NCI-H1092 (cell line): ENCODE measurements around the gene THRA.
A peak's percentile ranks its signal among the peaks of the same experiment; 100 is the strongest.
"Not testable (repeated sequence)": the region's sequence is repeated elsewhere in the genome, so short reads cannot be mapped to it uniquely, and the experiment has no call there.

Source experiments
- DNase-seq: peaks from one replicate; lab custom pipeline; 2025; lab: John Stamatoyannopoulos, UW

THRA gene

DNA sequence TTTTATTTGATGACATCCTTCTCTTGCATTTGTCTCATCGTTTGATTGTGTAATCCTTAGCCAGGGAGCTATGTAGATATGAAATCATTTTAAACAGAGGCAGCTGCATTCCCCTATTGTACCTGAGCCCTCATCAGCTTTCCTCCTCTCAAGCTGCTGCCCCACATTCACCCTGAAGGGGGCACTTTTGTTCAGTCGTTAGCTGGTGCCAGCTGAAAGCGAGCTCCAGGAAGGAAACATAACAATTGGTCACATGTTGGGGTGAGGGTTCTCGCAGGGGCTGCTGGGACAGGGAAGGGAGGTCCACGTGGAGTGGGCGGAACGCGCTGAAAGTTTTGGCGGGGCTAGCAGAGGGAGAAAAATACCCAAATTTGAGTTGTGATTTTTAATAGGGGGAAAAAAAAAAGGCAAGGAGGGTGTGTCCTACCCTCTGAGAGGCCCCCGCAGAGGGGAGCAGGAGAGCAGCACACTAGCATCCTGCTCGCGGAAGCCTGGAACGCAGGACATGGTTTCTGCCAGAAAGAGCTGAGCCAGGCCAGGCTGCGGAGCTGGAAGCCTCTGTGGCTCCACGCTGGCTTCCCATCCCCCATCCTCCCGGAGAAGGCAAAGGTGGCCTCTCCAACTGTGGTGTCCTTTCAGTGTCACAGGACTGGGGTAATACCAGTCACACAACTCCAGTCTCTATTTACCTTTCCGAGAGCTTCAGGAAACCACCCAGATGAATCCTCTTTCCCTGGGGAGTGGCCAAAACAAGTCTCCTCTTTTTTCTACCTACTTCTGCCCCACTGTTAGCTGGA, 50.5 kb downstream of the THRA start:
- peak; percentile 95 for DNase-seq

DNA sequence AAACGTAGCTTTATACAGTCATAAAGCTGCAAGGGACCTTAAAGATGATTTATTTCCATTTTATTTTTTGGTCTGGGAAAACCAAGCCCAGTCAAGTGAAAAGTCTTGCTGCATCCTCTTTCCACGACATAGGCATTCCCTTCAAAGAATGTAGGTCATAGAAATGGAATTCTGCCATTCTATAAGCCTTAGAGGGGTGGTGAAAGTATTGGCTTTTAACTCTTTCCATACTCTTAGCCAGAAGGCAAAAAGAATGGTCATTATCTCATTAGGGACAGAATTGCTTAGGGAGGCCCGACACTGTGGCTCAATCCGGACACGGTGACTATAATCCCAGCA, 51.1 kb downstream of the THRA start:
- DNase-seq = no peak

DNA sequence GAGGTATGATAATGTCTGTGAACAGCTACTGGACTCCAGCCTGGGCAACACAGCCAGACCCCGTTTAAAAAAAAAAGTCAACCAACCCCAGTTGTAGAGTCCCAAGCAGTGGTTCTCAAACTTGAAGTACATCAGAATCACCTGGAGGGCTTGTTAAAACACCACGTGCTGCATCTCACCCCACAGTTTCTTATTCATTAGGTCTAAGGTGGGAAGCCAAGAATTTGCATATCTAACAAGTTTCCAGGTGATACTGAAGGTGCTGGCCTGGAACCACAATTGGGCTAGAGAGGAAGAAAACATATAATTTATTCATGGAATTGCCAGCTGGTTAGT, 52.3 kb downstream of the THRA start:
- no peak for DNase-seq

DNA sequence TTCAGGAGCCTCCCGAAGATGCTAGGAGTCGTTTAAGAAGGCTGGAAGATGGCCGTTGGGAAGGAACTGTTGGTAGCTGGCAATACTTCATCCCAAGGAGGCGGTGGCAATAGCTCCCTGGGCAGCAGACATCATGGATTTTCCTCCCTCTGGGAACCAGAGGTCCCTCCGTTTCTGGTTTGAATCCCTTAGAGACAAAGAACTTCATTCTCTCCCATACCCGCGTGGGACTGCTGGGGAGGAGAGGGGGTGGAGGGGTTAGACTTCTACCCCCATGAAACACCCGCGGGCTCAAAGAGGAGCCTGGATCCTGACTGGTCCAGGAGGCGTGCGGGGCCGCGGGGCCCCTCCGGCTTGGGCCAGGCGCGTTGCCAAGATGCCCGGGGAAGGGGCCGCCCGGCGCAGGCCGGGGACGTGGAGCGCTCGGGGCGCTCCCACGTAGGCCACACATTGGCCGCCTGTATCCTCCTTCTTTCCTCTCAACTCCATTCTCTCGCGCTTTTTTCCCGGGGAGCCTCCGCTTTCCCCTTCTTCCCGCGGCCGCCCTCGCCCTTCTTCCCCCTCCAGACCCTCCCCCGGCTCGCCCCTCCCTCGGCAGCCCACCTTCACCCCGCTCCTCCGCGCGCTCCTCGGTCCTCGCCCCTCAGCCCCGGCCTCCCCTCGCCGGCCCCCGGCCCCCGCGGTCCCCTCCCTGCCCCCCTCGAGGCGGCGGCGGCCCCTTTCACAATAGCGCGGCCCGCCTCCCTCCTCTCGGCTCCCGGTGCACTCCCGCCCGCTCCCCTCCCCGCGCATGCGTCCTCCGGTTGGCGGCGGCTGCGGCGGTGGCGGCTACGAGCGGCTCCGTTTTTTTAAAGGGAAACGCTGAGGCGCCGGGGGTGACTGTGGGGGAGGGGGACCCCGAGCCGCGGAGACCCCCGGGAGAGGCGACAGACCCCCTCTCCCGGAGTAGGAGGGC, 58.7 kb downstream of the THRA start, which contains the start of gene MSL1:
MSL1 (plus strand) TSS at position 791 of the 955 bp plus-strand sequence. CDS start 642 bp downstream, outside the sequence.
- DNase-seq = peak; percentile 72

DNA sequence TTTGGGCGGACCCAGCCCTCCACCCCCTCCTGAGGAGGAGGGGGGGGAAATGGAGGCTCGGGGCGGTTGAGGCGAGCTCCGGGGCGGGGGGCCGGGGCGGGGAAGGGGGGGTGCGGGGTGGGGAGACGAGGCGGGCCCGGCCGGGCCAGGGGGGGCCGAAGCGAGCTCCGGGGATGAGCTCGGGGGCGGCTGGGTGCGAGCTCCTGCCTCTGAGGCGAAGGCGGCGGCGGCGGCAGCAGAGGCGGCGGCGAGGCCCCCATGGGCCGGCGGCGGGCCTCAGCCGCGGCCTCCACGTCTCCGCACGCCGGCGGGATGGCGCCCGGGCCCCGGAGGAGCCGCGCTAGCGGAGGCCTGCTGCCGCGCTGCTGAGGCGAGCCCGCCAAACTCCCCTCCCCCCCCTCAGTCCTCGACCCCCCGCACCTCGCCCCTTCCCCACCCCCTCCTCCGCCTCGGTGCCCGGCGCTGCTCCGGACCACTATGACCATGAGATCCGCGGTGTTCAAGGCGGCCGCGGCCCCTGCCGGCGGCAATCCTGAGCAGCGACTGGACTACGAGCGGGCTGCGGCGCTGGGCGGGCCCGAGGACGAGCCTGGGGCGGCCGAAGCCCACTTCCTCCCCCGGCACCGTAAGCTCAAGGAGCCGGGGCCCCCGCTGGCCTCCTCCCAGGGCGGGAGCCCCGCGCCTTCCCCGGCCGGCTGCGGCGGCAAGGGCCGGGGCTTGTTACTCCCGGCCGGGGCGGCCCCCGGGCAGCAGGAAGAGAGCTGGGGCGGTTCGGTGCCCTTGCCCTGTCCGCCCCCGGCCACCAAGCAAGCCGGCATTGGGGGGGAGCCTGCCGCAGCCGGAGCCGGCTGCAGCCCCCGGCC, 59.6 kb downstream of the THRA start:
- no peak for DNase-seq

DNA sequence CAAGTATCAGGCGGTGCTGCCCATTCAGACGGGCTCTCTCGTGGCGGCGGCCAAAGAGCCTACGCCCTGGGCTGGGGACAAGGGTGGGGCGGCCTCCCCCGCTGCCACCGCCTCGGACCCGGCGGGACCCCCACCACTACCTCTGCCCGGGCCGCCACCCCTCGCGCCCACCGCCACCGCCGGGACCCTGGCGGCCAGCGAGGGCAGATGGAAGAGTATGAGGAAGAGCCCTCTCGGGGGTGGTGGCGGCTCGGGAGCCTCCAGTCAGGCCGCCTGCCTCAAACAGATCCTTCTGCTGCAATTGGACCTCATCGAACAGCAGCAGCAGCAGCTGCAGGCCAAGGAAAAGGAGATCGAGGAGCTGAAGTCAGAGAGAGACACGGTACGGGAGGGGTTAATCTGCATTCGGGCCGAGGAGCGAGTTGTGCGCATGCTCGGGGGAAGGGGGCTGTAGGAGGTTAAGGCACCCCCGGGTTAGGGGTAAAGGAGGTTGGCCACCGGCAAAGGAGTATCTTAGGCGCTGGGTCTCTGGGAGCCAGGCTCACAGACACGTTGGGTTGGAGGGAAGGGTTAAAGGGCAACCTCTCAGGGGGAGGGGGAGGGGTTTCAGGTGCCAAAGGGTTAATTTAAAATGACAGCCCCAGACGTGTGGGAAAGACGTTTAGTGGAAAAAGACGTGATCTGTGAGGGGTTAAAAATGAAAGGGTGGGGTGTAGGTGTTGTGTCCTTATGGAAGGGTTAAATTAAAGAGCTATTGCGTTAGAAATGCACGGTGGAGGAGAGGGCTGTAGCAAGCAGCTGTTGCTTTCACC, 60.4 kb downstream of the THRA start:
- peak; percentile 34 for DNase-seq

DNA sequence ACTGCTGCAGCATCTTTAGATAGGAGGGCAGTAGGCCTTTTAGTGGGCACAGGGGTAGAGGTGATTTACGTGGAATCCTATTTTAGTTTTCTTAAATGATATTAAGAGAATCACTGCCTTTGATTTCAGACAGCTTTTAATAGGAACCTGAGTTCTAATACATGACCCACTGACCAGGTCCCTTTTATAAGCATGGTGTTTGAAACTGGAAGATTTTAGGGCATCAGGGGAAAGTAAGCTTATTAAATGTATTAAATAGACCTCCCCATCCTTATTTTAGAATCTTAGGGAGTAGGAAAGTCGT, 61.0 kb downstream of the THRA start:
- no peak for DNase-seq

DNA sequence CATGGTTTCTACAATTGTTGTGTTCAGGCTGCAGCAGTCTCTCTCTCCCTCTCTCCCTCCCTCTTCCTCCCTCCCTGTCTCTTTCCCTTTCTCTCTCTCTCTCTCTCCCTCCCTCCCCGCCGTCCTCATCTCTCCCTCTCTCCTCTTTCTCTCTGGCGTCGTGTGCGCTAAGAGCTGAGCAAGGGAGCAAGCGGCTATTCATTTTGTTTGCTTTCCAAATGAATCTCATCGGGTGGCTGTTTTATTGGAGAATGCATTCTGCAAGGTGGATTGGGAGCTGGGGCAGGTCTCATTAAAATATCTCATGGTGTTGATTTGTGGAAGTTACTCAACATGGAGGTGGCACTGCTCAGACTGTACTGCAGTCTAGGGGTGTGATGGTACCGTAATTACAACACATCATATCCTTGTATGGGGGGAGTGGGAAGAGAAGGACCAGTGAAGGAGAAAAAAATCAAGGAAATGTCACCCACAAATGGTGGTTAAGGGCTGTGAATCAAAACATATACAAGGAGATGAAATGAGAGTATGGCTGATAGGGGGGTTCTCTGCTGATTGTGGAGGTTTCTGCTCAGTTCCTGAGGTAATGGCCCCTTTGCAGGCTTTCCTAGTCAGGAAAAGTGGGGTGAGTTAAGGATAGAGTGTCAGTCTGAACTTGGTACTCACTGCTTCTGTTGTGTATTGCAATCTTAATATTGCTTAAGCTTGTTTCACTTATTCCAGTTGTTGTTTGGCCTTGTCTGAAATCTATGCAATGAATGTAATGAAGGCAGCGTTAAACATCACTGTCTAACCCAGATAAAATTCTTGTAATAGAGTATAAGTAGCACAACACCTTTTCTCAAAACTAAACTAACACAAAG, 61.7 kb downstream of the THRA start:
- peak; percentile 34 for DNase-seq

DNA sequence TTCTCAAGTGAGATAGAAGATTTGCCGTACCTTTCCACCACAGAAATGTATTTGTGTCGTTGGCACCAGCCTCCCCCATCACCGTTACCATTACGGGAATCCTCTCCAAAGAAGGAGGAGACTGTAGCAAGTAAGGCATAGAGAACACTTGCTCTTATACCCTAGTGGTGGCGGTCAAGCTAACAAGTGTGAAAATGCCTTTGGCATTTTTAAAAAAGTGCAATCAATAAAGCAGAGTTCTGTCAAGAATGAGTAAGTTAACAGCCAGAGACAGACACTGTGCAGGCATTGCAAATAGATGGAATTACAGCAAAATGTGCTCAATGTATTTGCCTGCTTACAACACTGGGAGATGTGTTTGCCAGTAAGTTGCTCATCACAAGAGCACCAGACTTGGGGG, 66.7 kb downstream of the THRA start:
- DNase-seq = no peak

DNA sequence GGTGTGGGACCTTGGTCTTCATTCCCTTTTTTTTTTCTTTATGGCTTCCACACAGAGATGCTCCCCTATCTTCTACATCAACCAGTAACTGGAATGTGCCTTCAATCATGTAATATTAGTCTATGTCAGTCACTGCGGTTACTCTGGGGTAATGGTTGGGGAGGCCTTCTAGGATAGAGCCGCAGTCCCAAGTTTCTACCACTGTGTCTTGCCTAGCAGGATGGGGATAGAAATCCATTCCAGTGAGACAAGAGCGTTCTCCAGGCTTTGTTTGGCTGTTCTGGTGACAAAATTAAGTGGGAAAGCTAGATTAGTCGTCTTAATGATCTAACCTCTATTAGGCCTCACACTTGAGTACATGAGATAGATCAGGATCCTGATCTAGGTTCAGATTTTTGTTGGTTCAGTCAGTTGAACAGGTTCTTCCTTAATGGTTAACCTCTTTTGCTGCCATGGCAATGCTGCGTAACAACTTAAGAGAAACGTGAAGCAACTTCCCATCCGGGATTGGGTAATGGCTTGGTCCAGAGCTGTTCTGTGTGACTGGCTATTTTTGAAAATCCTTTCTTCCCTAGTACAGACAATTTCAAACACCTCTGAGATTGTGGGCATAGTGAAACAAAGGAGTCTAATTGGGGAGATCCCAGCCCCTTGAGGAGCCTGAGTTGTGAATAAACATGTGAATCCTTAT, 67.7 kb downstream of the THRA start:
- no peak for DNase-seq

DNA sequence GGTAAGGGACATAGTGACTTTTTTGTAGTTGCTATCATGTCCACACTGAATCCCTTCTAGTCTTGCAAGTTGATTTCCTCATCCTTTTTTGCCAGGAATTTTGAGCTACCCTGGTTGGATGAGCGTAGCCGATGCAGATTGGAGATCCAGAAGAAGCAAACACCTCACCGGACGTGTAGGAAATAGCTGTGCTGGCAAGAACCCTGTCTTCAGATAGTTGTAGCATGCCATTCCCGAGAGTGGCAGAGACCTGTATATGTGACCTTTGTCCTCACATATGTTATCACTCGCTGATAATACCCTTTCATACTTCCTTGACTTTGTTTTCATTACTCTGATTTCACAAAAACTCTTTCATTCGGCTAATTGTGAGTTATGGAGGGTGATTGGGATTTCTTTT, 71.4 kb downstream of the THRA start:
- DNase-seq = no peak

DNA sequence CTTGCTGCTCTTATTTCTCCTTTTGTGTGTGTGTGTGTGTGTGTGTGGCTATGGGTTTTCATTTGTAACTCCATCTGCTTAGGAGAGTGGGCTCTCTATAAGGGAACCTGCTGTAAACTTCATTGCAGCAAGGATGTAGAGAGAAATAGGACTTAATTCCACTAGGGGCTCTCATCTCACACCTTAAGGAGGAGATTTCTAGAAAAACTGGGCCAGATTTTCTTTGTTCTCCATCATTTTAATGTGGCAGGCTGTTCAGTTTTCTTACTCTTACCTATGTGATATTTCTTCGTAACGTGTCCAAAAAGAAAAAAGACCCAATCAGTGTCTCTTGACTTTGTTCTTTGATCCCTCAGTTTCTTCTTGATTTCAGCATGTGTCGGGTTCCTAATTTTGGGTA, 73.1 kb downstream of the THRA start:
- no peak for DNase-seq

DNA sequence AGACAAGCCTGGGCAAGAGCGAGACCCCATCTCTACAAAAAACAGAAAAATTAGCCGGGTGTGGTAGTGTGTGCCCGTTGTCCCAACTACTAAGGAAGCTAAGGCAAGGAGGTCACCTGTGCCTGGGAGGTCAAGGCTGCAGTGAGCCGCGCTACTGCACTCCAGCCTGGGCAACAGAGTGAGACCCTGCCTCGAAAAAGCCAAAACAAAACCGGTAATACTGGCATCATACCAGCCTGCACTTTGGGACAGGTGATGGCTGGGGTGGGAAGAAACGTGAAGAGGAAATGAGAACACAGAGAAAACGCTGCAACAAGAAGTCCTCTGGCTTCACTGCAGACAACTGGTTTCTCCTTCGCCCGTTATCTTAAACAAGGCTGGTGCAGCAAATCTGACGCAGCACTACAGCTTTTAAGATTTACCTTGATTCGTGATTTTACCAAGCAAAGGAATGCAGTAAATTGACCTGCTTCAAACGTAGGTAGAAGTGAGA, 76.8 kb downstream of the THRA start:
- DNase-seq = no peak

DNA sequence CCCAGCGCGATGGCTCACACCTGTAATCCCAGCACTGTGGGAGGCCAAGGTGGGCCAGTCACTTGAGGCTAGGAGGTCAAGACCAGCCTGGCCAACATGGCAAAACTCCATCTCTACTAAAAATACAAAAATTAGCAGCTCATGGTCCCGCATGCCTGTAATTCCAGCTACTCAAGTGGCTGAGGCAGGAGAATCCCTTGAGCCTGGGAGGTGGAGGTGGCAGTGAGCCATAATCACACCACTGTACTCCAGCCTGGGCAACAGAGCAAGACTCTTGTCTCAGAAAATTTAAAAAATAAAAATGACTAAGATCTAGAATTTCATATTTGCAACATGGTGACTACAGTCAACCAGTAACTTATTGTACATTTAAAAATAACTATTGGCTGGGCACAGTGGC, 80.4 kb downstream of the THRA start:
- DNase-seq = not testable (repeated sequence)
